EH (cell line): ENCODE results near the gene FBXO17.
A peak's percentile ranks its signal among the peaks of the same experiment; 100 is the strongest.

ENCODE experiments used
- DNase-seq: peaks from one replicate; pipeline ENCODE4 v3.0.0-alpha.2; 2015; ENCODE audit warnings: low read depth

FBXO17 gene

DNA sequence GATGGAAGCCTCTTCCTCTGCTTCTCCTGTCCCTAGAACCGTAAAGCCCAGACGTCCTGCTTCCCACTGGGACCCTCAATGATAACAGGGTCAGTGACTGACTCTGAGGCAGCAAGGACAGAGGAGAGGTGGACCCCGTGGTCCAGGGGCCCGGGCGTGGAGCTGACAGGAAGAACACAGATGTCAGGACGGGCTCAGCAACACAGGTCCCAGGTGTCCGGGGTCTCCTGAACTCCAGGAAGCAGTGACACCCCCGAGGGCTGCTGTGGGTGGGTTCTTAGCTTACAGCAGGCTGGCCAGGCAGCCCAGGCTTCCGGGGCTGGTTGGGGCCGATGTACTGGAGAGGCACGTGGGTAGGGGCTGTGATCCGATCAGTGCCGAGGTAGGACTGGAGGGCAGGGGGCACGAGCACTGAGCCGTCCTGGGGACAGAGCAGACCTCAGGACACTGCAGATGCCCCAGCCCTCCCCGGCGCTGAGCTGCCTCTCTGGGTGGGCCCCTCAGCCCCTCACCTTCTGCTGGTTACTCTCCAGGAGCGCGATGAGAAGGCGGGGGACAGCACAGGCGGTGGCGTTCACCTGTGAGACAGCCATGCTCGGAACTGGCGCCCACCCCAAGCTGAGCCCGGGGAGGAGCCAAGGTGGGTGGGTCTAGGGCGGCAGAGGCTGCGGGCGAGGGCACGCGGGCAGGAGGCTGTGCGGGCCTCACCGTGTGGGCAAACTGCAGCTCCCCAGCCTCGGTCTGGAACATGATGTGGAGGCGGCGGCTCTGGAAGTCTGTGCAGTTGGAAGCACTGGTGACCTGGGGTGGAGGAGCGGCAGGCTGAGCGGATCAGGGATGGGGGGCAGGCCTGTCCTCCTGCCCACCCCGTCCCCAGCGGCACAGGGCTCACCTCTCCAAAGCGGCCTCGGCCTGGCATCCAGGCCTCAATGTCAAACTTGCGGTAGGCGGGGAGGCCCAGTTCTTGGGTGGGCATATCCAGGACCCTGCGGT, 59.9 kb downstream of the FBXO17 start:
- no peak for DNase-seq

GRCh38 chr19:38913958-38914357, 61.6 kb downstream of the FBXO17 start:
- no peak for DNase-seq

DNA sequence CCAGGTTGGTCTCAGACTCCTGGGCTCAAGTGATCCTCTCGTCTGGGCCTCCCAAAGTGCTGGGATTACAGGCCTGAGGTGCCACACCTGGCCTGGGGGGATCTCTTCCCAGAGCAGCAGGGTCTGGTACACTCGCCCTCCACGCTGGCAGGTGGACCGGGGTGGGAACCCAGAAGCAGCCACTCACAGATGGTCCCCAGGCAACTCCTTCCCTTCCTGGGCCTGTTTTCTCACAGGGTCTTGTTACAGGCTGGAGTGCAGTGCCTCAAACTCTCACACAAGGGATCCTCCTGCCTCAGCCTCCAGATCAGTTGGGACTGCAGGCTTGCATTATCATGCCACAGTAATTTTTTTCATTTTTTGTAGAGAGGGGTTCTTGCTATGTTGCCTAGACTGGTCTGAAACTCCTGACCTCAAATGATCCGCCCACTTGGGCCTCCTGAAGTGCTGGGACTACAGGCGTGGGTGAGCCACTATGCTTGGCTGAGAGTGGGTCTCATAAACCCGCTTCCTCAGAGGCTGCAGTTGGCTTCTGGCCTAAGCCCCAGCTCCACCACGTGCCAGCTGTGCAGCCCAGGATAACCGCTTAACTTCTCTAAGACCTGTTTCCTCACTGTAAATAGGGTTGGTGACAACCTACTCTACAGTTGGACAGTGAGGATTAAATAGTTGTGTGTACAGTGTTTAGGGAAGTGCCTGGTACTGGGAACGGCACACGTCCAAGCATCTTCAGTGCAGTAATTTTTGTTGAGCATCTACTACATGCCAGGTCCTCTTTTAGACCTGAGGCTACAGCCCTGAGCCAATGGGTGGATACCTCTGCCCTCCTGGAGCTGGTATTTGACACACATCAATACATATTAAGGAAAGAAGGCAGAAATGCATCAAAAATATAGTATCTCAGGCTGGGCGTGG, 62.7 kb downstream of the FBXO17 start:
- no peak for DNase-seq

DNA sequence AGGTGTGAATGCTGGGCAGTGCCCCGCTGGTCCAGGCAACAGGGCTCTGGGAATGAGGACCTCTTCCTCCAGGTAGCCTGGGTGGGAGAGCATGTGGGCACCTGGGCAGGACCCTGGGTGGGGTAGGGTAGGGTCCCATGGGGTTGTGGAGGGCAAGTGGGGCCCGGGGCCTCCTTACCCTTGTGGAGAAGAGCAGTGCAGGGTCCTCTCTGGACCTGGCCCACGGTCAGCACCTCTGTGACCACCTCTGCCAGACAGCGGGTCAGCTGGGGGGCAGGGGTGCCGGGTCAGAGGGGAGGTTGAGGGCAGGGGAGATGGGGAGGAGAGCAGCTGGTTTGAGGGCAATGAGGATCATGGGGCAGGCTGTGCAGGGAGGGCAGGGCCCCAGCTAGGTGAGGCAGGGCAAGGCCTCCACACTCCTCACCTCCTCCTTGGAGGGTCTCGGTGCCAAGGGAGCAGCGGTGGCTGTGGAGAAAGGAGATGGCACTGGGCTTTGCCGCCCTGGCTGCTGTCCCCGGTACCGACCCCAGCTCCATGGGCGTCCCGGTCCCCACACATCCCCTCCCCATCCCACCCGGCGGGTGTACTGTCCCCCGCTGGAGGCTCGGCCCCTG, 64.0 kb downstream of the FBXO17 start:
- no peak for DNase-seq

DNA sequence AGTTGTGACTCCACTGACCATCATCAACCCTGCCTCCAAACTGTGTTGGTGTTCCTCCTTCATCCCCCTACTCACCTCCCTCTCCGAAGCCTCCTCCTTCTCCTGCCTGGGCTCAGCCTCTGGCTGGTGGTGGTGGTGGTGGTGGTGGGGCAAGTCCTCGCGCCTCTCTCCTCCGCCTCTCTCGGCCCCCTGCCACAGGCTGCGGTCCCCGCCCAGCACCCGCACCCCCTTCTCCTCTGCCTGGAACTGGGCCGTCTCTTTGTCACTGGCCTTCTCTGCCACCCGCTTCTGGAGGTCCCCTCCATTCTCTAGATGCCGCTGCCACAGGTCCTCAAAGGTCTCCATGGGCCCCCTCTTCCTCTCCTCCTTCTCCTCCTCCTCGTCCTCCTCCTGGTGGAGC, 65.1 kb downstream of the FBXO17 start:
- no peak for DNase-seq

DNA sequence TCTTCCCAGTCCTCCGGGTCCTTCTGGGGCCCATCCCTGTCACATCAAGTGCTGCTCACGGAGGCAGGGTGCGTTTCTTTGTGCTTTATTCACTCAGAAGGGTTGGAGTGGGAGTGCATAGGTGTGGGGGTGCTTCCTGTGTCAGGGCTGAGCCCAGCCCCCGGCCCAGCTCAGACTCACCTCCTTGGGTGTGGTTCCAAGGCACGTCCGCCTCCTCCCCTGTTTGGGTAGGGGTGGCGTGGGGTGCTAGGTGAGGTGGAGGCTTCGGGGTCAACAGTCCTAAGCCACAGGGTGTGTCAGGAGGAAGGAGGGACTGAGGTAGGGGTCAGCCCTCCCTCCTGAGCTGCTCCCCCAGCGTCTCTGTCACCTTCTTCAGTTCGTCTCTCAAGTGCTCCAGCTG, 66.6 kb downstream of the FBXO17 start:
- no peak for DNase-seq

- DNase-seq = no peak
These were observed 67.9 kb downstream of the FBXO17 start for GRCh38 chr19:38907670-38908069.

- DNase-seq = no peak
These were observed 68.3 kb downstream of the FBXO17 start for GRCh38 chr19:38907227-38907626.

DNA sequence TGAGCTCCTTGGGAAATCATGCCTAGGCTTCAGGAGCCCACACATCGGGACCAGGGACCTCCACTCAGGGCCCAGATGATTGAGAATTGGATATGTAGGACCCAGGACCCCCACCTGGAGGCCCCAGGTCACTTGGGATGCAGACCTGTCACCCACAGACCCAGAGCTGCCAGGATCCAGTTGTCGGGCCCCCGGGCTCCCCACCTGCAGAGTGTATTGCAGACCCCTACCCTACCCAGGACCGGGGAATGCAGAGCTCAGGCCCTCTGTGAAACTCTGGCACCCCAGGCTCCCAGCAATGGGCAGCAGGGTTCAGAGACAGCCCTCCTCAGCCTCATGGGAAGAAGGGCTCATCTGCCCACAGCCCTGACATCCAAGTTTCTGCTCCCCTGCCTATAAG, 69.9 kb downstream of the FBXO17 start:
- DNase-seq = no peak

DNA sequence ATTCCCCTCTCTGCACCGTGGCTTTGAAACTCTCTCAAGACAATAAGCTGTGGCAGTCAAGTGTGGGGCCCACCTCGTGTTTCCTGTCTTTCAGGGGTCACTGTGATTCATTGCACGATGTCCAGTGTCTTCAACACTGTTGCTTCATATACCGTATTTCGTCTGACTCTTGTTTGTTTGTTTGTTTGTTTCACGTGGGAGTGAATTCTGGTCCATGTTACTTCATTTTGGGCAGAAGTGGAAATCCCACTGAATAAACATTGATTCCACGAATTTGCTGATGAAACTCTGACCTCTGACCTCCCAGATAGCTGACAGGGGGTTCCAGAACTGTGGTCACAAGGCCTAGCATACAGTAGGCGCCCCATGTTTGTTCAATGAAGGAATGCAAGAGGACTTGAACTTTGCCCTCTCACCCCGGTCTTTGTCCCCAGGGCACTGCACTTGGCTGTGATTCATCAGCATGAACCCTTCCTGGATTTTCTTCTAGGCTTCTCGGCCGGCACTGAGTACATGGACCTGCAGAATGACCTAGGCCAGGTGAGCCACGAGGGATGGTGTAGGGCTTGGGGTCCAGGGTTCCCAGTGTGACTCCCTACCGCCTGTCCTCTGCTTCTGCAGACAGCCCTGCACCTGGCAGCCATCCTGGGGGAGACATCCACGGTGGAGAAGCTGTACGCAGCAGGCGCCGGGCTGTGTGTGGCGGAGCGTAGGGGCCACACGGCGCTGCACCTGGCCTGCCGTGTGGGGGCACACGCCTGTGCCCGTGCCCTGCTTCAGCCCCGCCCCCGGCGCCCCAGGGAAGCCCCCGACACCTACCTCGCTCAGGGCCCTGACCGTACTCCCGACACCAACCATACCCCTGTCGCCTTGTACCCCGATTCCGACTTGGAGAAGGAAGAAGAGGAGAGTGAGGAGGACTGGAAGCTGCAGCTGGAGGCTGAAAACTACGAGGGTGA, 70.7 kb downstream of the FBXO17 start:
- no peak for DNase-seq

GRCh38 chr19:38901683-38902082, 73.9 kb downstream of the FBXO17 start:
- DNase-seq = no peak

DNA sequence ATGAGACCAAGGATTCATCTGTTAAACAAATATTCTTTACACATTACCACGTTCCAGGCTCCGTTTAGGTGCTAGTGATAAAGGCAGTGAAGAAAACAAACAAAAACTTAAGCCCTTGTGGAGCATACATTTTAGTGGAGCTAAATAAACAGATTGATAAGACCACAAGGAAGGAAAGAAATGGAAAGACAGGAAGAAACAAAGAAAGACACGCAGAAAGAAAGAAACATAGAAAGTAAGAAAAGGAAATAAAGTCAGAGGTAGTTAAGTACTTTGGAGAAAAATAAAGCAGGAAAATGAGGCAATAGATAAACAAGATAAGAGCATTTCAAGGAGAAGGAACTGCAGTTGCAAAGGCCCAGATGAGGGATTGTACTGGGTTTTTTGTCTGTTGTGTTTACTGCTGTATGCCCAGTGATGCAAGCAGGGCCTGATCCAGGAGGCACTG, 74.8 kb downstream of the FBXO17 start:
- DNase-seq = no peak

GRCh38 chr19:38900202-38900629, 75.3 kb downstream of the FBXO17 start:
- DNase-seq = no peak

GRCh38 chr19:38899447-38900201, 75.9 kb downstream of the FBXO17 start, which contains the start of the genes NFKBIB and SIRT2:
Gene NFKBIB (plus strand): TSS chr19:38899969. CDS start chr19:38900033, 64 bp downstream.
Gene SIRT2 (minus strand): TSS chr19:38899618. CDS start chr19:38899521, 97 bp downstream.
- DNase-seq = peak; percentile 100

DNA sequence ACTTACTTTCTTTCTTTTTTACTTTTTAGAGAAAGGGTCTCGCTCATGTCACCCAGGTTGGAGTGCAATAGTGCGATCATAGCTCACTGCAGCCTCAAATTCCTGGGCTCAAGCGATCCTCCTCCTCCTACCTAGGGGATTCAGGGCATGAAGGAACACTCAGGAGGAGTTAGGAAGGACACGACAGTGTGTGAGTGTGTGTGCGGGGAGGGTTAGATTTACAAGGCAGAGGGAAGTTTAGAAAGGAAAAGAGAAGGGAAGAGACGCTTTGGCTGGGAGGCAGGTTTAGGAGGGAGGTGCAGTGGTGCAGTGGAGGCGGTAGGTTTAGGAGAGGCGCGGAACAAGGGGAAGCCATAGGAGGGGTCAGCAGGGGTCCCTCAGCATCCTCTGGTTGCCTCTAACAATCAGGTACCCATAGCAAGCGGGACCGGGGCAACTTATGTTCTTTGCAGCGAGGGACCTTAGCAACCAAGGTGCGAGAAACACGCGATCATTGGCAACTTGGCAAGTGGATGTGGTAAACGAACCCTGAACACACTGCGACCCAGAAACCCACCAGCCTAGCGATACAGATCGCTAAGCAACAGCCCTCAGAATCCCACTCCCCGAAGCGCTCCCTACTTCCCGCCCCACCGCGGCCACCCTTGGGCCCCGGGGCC, 76.6 kb downstream of the FBXO17 start:
- peak; percentile 43 for DNase-seq

GRCh38 chr19:38894968-38895367, 80.6 kb downstream of the FBXO17 start:
- DNase-seq = no peak

DNA sequence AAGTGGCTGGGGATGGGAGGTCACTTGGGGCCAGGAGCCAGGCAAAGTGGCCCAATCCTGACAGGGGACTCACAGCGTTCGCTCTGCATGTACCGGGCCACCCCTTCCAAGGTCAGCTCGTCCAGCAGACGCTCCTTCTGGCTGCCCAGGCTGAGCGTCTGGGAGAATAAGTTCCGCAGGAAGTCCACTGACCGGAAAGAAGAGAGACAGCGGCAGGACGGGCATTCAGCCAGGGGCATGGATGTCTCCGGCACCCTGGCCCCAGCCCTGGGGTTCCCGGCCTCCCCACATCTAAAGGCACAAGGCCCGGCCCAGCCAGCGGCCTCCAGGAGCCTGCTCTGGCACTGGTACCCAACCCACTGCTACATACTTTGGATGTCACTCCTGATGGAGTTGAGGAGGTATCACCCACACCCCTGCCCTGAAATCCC, 82.2 kb downstream of the FBXO17 start:
- DNase-seq = no peak

GRCh38 chr19:38892841-38893240, 82.7 kb downstream of the FBXO17 start:
- no peak for DNase-seq

GRCh38 chr19:38891771-38892170, 83.8 kb downstream of the FBXO17 start:
- no peak for DNase-seq
